ENCODE measurements around the gene GNAI2. TPM values are rescaled to one million over a fixed set of nuclear protein-coding genes. Genes with fewer than 3 reads are reported as not detected.

The GNAI2 gene
- total RNA-seq, 8 experiments from 2014 or later, result 65.9 to 163 (median 100) TPM

Other genes starting within 250 kb of the GNAI2 start
- 100 to 1,000 TPM; 117 to 288 (median 144) TPM for gene RBM5, start 147.3 kb upstream of the GNAI2 start, total RNA-seq
- 1 to 10 TPM in 7 of 8 experiments, under 1 TPM in 1; 0.61 to 8.5 (median 3.1) TPM for gene SEMA3F, start 80.9 kb upstream of the GNAI2 start, total RNA-seq
- gene GNAT1, start 44.6 kb upstream of the GNAI2 start, total RNA-seq, result under 1 TPM in 4 of 8 experiments, not detected in 4; 0.27 to 0.66 (median 0.34) TPM
- 1 to 10 TPM in 3 of 8 experiments, under 1 TPM in 5; 0.46 to 9.0 (median 0.85) TPM for gene SLC38A3, start 30.9 kb upstream of the GNAI2 start, total RNA-seq
- 10 to 100 TPM in 3 of 8 experiments, 1 to 10 TPM in 5; 2.0 to 20.8 (median 6.9) TPM for gene SEMA3B, start 32.9 kb downstream of the GNAI2 start, total RNA-seq
- gene LSMEM2, start 42.9 kb downstream of the GNAI2 start, total RNA-seq, result 1 to 10 TPM in 2 of 8 experiments, under 1 TPM in 5, not detected in 1; 0.36 to 2.6 (median 0.54) TPM
- 100 to 1,000 TPM in 1 of 8 experiments, 10 to 100 TPM in 7; 13.3 to 111 (median 24.8) TPM for gene IFRD2, start 56.2 kb downstream of the GNAI2 start, total RNA-seq
- 1 to 10 TPM; 2.0 to 4.7 (median 3.1) TPM for gene HYAL3, start 63.2 kb downstream of the GNAI2 start, total RNA-seq
- 1 to 10 TPM; 2.7 to 8.8 (median 5.1) TPM for gene NAA80, start 63.2 kb downstream of the GNAI2 start, total RNA-seq
- 10 to 100 TPM in 2 of 8 experiments, 1 to 10 TPM in 3, under 1 TPM in 3; 0.63 to 35.4 (median 1.2) TPM for gene HYAL1, start 67.4 kb downstream of the GNAI2 start, total RNA-seq
- 10 to 100 TPM; 18.9 to 44.3 (median 27.0) TPM for gene HYAL2, start 86.5 kb downstream of the GNAI2 start, total RNA-seq
- gene TUSC2, start 92.0 kb downstream of the GNAI2 start, total RNA-seq, result 10 to 100 TPM; 15.5 to 36.9 (median 26.1) TPM
- 10 to 100 TPM; 14.0 to 21.3 (median 18.0) TPM for gene RASSF1, start 104.6 kb downstream of the GNAI2 start, total RNA-seq
- 10 to 100 TPM in 2 of 8 experiments, 1 to 10 TPM in 5, under 1 TPM in 1; 0.76 to 91.1 (median 2.2) TPM for gene ZMYND10, start 109.5 kb downstream of the GNAI2 start, total RNA-seq
- gene NPRL2, start 114.6 kb downstream of the GNAI2 start, total RNA-seq, result 10 to 100 TPM; 17.9 to 90.8 (median 28.9) TPM
- 10 to 100 TPM; 12.7 to 28.7 (median 19.0) TPM for gene CYB561D2, start 114.7 kb downstream of the GNAI2 start, total RNA-seq
- 10 to 100 TPM; 17.2 to 66.1 (median 27.7) TPM for gene TMEM115, start 123.3 kb downstream of the GNAI2 start, total RNA-seq

Measured in motor neuron (in vitro differentiated cells).